ENCODE data around the gene PGBD5.
A peak's percentile ranks its signal among the peaks of the same experiment; 100 is the strongest.

The PGBD5 gene

DNA sequence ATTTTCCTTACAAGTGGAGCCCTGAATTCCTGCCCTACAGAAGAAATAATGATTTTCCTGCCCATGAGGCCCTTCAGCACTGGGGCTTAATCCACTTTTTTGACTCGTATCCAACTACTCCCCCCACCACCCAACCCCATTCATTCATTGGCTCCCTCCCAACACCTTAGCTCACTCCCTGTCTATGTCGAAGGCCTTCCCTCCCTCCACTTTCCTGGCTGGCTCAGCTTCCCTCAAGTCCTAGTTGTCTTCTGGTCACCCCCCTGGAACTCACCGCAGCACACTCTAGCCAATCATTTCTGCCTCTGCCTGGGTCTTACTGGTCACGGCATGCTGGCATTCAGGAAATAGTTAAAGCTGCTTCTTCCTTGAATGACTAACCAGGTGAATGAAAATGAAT lies 118.9 kb downstream of the PGBD5 start:
- DNase-seq (ENCODE audit: insufficient read length, low spot score): no peak
- FAIRE-seq: no peak
- TF ChIP-seq, protein P1, sequence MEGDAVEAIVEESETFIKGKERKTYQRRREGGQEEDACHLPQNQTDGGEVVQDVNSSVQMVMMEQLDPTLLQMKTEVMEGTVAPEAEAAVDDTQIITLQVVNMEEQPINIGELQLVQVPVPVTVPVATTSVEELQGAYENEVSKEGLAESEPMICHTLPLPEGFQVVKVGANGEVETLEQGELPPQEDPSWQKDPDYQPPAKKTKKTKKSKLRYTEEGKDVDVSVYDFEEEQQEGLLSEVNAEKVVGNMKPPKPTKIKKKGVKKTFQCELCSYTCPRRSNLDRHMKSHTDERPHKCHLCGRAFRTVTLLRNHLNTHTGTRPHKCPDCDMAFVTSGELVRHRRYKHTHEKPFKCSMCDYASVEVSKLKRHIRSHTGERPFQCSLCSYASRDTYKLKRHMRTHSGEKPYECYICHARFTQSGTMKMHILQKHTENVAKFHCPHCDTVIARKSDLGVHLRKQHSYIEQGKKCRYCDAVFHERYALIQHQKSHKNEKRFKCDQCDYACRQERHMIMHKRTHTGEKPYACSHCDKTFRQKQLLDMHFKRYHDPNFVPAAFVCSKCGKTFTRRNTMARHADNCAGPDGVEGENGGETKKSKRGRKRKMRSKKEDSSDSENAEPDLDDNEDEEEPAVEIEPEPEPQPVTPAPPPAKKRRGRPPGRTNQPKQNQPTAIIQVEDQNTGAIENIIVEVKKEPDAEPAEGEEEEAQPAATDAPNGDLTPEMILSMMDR (IDR thresholded peaks at IDR 0.05; ENCODE audit: insufficient read depth, missing control alignments): no peak

DNA sequence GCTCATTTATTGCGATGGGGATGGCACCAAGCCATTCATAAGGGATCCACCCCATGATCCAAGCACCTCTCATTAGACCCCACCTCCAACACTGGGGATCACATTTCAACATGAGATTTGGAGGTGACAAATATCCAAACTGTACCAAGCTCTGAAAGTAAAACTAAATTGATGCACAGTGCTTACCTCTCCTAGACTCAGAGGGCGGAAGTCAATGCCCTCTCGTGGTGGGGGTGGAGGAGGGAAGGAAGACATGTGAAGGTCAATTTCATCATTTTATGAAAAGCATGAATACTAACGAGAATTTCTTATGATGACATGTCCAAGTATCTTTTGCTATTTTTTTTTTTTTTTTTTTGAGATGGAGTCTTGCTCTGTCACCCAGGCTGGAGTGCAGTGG lies 120.0 kb downstream of the PGBD5 start:
- DNase-seq (ENCODE audit: insufficient read length, low spot score): no peak
- TF ChIP-seq, protein P1 (IDR thresholded peaks at IDR 0.05; ENCODE audit: insufficient read depth, missing control alignments): no peak
- FAIRE-seq: no peak

DNA sequence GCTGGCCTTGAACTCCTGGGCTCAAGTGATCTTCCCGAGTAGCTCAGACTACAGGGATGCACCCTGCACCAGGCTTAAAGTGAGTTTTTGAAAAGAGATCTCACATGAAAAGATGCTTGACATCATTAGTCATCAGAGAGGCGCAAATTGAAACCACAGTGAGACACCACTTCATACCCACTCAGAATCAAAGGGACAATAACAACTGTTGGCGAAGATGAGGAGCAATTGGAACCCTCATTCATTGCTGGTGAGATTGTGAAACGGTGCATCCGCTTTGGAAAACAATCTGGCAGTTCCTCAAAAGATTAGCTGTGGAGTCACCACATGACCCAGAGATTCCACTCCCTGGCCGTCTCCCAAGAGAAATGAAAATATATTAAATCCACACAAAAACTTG lies 122.3 kb downstream of the PGBD5 start:
- FAIRE-seq (no peak), DNase-seq (ENCODE audit: insufficient read length, low spot score) (no peak)
- TF ChIP-seq, protein P1 (IDR thresholded peaks at IDR 0.05; ENCODE audit: insufficient read depth, missing control alignments): no peak

DNA sequence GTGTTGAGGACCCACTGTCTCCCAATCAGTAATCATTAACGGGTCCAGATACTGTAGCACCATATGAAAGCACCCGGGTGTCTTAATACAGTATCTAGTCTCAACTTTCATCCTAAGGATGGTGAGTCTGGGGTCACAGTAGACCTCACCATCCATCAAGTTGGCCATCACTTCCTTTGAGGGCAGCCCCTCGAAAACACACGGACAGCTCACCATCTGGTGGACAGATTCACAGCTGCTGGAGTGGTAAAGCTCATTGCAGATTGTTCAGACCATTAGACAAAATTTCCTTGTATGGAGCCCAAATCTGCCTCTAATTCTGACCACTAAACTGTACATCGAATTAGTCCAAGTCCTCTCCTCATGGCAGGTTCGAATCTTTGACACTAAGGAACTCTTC lies 123.1 kb downstream of the PGBD5 start:
- TF ChIP-seq, protein P1 (IDR thresholded peaks at IDR 0.05; ENCODE audit: insufficient read depth, missing control alignments): peak; percentile 24
- no peak for FAIRE-seq
- DNase-seq (ENCODE audit: insufficient read length, low spot score): no peak

DNA sequence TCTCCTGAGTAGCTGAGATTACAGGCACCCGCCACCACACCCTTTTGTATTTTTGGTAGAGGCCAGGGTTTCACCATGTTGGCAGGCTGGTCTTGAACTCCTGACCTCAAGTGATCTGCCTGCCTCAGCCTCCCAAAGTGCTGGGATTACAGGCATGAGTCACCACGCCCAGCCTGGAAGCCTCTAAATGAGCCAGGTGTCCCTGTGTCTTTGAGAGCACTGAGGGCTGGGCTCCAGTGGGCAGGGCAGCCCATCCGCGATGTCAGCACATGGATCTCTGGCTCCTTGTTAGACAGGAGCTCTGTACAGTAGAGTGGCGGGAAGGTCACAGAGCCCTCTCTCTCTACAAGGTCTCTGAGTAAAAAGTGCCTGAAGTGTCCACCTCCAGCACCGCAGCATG lies 124.3 kb downstream of the PGBD5 start:
- DNase-seq (ENCODE audit: insufficient read length, low spot score) (no peak), FAIRE-seq (no peak)
- TF ChIP-seq, protein P1 (IDR thresholded peaks at IDR 0.05; ENCODE audit: insufficient read depth, missing control alignments): no peak

DNA sequence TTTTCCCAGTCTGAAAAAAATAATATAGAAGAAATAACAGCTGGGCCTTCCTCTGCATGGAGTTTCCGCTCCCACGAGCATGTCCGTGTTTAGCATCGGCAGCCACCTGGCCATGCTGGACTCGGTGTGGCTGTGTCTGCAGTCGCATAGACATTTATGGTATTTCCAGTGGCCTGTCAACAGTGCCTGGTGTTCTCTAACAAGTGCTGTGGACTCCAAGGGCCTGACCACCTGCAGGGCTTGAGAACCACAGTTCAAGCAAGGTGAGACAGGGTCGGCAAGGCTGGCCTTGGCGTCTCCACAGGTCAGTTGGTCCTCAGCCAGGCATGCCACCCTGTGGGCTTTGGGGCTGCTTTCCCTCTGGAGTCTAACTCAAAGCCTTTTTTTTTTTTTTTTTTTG lies 124.8 kb downstream of the PGBD5 start:
- TF ChIP-seq, protein P1 (IDR thresholded peaks at IDR 0.05; ENCODE audit: insufficient read depth, missing control alignments): no peak
- DNase-seq (ENCODE audit: insufficient read length, low spot score): no peak
- FAIRE-seq: no peak

DNA sequence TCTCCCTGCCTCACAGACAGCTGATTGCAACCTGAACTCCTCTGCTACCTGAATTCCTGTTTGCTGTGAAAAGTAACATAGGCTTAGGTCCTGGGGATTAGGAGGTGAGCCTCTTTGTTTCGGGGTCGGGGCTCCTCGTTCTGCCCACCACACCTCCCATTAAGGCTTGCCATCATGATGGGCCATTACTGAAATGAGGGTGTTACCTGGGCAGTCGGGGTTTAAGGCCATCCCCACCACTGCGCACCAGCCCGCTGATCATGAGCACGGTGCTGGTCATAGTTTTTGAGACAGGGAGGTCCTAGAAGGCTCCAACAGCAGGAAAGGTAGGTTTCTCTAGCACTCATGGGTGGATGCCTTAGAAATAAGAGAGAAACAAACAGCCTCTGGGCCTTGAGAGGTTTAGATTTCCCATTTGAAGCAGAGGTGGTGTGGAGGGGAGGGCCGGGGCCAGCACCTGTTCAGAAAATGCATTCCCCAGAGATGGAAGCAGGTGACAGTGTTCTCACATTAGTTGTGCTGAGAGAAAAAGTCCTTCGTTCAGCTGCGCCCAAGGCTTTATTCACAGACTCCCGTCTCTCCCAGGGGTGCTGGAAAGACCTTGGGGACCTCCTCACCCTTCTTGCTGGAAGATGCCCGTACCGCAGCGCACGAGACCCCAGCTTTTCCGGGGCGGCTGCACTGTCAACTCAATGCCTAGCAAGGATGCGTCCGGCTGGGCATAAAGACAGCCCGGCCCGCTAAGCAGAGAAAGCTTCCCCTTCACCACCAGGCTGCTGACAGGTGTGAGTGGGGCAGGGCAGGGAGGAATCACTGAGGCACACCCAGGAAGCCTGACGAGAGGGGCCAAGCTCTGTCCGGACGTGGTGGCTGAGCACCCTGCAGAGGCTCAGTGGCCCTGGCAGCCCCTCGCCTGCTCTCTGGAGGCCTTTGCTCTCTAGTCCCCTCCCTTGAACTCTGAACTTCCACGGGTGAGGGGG lies 125.5 kb downstream of the PGBD5 start:
- DNase-seq (ENCODE audit: insufficient read length, low spot score) (no peak), FAIRE-seq (no peak)
- TF ChIP-seq, protein P1 (IDR thresholded peaks at IDR 0.05; ENCODE audit: insufficient read depth, missing control alignments): no peak
